Activated naive CD4-positive, alpha-beta T cell treated with anti-CD3 and anti-CD28 coated beads, Interleukin-2, amount 50 U/mL, for 72 hours (primary cell): ENCODE results near the gene MRPL54. TPM values are rescaled to one million over a fixed set of nuclear protein-coding genes. Genes with fewer than 3 reads are reported as not detected.
A peak's percentile ranks its signal among the peaks of the same experiment; 100 is the strongest.
"Not testable (repeated sequence)": the region's sequence is repeated elsewhere in the genome, so short reads cannot be mapped to it uniquely, and the experiment has no call there.

ENCODE experiments used
- ATAC-seq, 2 donors: fragments of 150-1000 bp; cut with Tn5 transposase; 2 replicates each; pipeline ENCODE4 v1.10.0; 2021; ENCODE audit warnings: mild to moderate bottlenecking in 2 of 2, moderate library complexity in 2 of 2
- DNase-seq, 2 donors: peaks; one replicate each; pipeline ENCODE4 v3.0.0; 2021 to 2022; ENCODE audit warnings: low spot score in 2 of 2
- H3K27ac Mint-ChIP-seq, 2 donors: one replicate each; pipeline ENCODE4 v1.8.0; 2022; ENCODE audit warnings: mild to moderate bottlenecking in 2 of 2, mixed read lengths in 2 of 2
- H3K36me3 Mint-ChIP-seq, 2 donors: one replicate each; pipeline ENCODE4 v1.8.0; 2022; ENCODE audit warnings: mixed read lengths in 2 of 2
- H3K9me3 Mint-ChIP-seq, 2 donors: one replicate each; pipeline ENCODE4 v1.8.0; 2022; ENCODE audit warnings: mixed read lengths in 2 of 2
- total RNA-seq, 2 donors: library from RNA; stranded (reverse); gene quantifications; one replicate each; pipeline ENCODE4 v1.2.3, GENCODE V29; 2022

MRPL54 gene
- total RNA-seq, 2 donors from 2014 or later, result 15.7 to 68.7 TPM

DNA sequence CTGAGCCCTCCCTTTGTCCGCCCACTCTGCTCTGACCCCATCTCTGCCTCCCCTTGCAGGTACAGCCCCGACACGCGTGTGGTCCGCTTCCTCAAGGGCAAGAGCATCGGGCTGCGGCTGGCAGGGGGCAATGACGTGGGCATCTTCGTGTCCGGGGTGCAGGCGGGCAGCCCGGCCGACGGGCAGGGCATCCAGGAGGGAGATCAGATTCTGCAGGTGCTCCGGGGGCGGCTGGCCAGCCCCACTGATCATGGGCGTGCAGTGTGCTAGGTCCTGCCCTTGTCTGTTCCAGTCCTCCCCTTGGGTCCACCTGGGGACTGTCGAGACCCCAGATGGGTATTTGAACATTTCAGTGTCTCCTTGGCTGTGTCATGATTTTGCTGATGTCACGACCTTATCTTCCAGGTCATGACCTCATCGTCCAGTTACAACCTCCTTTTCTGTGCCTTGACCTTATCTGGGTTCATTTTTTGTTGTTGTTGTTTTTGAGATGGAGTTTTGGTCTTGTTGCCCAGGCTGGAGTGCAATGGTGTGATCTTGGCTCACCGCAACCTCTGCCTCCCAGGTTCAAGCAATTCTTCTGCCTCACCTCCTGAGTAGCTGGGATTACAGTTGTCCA, 26.3 kb upstream of the MRPL54 start:
- Mint-ChIP-seq H3K9me3 (no peaks in the 10 kb centered on the region), H3K36me3 (no peaks in the 10 kb centered on the region), H3K27ac (no peak overlapping the region)
- DNase-seq (no peak), ATAC-seq (no peak)

DNA sequence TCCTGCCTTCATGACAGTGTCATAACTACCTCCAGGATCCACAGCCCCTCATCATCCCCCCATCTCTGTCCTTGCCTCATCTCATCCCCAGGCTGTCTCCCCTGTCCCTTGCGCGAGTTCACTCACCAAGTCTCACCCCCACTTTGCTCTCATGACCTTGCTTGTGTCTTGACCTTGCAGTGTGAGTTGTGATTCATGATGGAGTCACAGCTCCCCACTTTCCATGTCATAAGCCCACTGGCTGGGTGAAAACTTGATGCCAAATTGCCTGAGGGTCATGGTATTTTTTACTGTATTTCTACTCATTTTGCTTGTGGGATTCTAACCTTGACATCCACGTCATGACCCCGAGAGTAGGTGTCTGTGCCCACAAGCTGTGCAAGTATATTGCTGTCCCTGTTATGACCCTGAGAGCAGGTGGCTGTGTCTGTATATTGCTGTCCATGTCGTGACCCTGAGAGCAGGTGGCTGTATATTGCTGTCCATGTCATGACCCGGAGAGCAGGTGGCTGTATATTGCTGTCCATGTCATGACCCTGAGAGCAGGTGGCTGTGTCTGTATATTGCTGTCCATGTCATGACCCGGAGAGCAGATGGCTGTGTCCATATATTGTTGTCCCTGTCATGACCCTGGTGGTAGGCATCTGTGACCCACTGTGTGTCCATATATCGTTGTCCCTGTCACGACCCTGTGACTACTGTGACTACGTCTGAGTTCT, 24.8 kb upstream of the MRPL54 start:
- no peaks in the 10 kb centered on the region for H3K9me3 Mint-ChIP-seq
- peak overlapping the region in 1 of 2 donors; percentile 31 for H3K27ac Mint-ChIP-seq
- no peaks in the 10 kb centered on the region for H3K36me3 Mint-ChIP-seq
- ATAC-seq, result peak in 1 of 2 donors; percentile 16
- no peak for DNase-seq

DNA sequence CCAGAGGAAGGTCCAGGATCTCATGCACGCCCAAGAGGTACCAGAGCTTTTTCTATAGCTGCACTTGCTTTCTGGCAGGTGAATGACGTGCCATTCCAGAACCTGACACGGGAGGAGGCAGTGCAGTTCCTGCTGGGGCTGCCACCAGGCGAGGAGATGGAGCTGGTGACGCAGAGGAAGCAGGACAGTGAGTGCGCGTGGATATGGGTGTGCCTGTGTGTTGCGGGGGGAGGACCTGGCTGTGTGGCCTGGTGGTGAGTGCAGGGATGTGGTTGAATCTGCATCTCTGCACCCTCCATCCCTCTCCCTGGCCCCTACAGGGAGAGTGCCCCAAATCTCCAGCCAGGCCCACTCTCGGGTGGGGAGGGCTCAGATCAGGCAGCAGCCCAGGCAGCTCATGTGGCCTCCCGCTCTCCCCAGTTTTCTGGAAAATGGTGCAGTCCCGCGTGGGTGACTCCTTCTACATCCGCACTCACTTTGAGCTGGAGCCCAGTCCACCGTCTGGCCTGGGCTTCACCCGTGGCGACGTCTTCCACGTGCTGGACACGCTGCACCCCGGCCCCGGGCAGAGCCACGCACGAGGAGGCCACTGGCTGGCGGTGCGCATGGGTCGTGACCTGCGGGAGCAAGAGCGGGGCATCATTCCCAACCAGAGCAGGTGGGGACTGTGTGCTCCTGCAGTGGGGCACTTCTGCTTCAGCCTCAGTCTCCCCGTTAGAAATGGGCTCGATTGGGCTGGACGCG, 23.8 kb upstream of the MRPL54 start:
- Mint-ChIP-seq H3K36me3 (no peaks in the 10 kb centered on the region), H3K27ac (peak overlapping the region; percentile 44 to 68), H3K9me3 (no peaks in the 10 kb centered on the region)
- DNase-seq, result no peak
- ATAC-seq, result no peak

GRCh38 chr19:3740431-3740830, 22.1 kb upstream of the MRPL54 start:
- ATAC-seq (no peak), DNase-seq (no peak)
- Mint-ChIP-seq H3K9me3 (no peaks in the 10 kb centered on the region), H3K36me3 (no peaks in the 10 kb centered on the region), H3K27ac (no peak overlapping the region)

- ATAC-seq, result no peak
- no peaks in the 10 kb centered on the region for H3K36me3 Mint-ChIP-seq
- no peak for DNase-seq
- H3K9me3 Mint-ChIP-seq, result no peaks in the 10 kb centered on the region
- peak overlapping the region in 1 of 2 donors; percentile 25 for H3K27ac Mint-ChIP-seq
These were observed 19.0 kb upstream of the MRPL54 start for GRCh38 chr19:3743486-3743885.

GRCh38 chr19:3745363-3746045, 17.0 kb upstream of the MRPL54 start:
- ATAC-seq, result no peak
- H3K36me3 Mint-ChIP-seq, result peaks cover 0 to 3% of the 10 kb centered on the region in 2 donors
- no peak overlapping the region for H3K27ac Mint-ChIP-seq

GRCh38 chr19:3746371-3747056, 16.0 kb upstream of the MRPL54 start:
- DNase-seq (no peak), ATAC-seq (no peak)
- no peak overlapping the region for H3K27ac Mint-ChIP-seq
- no peaks in the 10 kb centered on the region for H3K9me3 Mint-ChIP-seq
- H3K36me3 Mint-ChIP-seq, result peaks cover 0 to 6% of the 10 kb centered on the region in 2 donors

More at GRCh38 chr19:3745363-3746045, 17.0 kb upstream of the MRPL54 start:
- no peaks in the 10 kb centered on the region for H3K9me3 Mint-ChIP-seq
- no peak for DNase-seq

GRCh38 chr19:3748965-3749364, 13.5 kb upstream of the MRPL54 start:
- Mint-ChIP-seq H3K36me3 (peaks cover 0 to 6% of the 10 kb centered on the region in 2 donors), H3K9me3 (no peaks in the 10 kb centered on the region), H3K27ac (no peak overlapping the region)
- ATAC-seq, result no peak
- DNase-seq, result no peak

DNA sequence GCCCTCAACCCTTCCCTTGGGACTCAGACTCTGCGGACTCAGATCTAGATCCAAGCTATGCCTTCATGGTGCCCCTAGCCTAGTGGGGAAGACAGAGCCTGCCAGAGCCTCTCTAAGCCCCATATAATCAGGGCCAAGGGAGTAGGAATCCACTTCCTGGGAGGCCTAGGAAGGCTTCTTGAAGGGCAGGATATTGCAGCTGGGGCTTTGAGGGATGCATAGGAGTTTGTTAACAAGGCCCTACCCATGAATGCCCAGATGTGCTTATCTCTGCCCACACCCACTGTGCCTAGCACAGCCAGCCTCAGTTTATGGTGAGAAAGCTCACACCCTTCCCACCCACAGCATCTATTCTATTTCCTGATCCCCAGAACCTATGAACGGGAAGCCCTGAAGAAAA, 12.3 kb upstream of the MRPL54 start:
- Mint-ChIP-seq H3K9me3 (no peaks in the 10 kb centered on the region), H3K27ac (no peak overlapping the region), H3K36me3 (peaks cover 0 to 13% of the 10 kb centered on the region in 2 donors)
- ATAC-seq (no peak), DNase-seq (no peak)

DNA sequence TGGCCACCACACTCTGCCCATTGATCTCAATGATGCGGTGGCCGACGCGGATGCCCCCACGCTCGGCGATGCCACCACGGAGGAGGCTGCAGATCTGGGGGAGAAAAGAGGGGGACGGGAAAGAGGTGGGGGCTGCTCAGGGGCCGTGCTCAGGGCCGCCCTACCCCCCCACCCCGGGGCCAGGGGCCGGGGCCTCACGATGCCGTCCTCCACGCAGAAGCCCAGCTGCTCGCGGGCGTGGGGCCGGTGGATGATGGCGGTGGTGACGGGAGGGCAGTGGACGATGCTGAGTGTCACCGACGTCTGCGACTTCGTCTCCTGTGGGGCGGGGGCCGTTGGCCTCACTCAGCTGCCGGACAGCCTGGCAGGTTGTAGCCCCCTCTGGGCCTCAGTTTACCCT, 11.2 kb upstream of the MRPL54 start:
- no peak for DNase-seq
- peaks cover 0 to 13% of the 10 kb centered on the region in 2 donors for H3K36me3 Mint-ChIP-seq
- no peak overlapping the region for H3K27ac Mint-ChIP-seq
- ATAC-seq, result no peak
- no peaks in the 10 kb centered on the region for H3K9me3 Mint-ChIP-seq

- H3K36me3 Mint-ChIP-seq, result peaks cover 0 to 13% of the 10 kb centered on the region in 2 donors
- no peaks in the 10 kb centered on the region for H3K9me3 Mint-ChIP-seq
- DNase-seq (no peak), ATAC-seq (no peak)
- H3K27ac Mint-ChIP-seq, result no peak overlapping the region
These were observed 10.0 kb upstream of the MRPL54 start for GRCh38 chr19:3752492-3752891.

DNA sequence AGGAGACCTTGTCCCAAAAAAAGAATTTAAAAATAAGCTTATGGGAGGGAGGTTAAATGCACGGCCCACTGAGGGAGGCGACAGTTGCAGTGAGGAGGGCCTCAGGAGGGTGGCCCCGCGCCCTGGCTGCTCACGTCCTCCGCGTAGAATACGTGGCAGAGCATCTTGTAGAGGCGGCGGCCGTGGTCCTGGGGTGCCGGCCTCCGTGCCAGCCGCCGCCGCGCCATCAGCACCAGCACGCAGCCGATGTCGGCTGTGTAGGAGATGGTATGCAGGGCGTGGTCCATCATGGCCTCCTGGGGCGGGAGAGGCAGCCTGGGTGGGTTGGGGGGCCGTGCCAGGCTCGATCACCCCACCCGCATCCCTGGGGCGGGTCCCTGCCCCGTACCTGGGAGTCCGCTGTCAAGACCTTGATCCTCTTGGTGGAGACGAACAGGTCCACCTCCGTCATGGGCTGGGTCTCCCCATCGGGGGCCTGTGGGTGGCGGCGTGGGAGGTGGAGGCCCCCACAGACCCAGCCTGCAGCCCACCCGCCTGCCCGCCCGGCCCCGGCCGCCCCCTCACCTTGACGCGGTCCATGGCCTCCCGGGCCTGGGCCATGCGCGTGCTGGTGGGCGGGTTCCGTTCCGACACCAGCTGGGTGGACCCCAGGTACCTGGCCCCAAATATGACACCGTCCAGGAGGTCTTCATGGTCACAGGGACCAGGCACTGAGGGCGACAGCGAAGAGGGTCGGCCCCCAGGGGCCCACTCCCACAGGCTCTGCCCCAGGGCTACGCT, 8.7 kb upstream of the MRPL54 start:
- DNase-seq (no peak), ATAC-seq (no peak)
- Mint-ChIP-seq H3K27ac (peak overlapping the region in 1 of 2 donors; percentile 10), H3K36me3 (peaks cover 0 to 13% of the 10 kb centered on the region in 2 donors), H3K9me3 (no peaks in the 10 kb centered on the region)

GRCh38 chr19:3757705-3758104, 4.8 kb upstream of the MRPL54 start:
- ATAC-seq, H3K27ac Mint-ChIP-seq, H3K9me3 Mint-ChIP-seq, DNase-seq: not testable (repeated sequence)
- H3K36me3 Mint-ChIP-seq, result peaks cover 7 to 15% of the 10 kb centered on the region in 2 donors

DNA sequence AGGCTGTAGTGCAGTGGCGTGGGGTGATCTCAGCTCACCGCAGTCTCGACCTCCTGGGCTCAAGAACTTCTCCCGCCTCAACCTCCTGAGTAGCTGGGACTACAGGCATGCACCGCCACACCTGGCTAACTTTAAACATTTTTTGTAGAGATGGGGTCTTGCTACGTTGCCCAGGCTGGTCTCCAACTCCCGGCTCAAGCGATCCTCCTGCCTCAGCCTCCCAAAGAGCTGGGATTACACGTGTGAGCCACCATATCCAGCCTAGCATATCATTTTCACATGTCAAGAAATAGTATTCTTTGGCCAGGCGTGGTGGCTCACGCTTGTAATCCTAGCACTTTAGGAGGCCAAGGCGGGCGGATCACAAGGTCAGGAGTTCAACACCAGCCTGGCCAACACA, 4.2 kb upstream of the MRPL54 start:
- Mint-ChIP-seq H3K36me3 (peaks cover 7 to 15% of the 10 kb centered on the region in 2 donors), H3K27ac (peak overlapping the region in 1 of 2 donors; percentile 29)
- H3K9me3 Mint-ChIP-seq, ATAC-seq, DNase-seq: not testable (repeated sequence)

GRCh38 chr19:3759482-3760254, 2.8 kb upstream of the MRPL54 start:
- H3K27ac Mint-ChIP-seq, result peak overlapping the region in 1 of 2 donors; percentile 98
- no peak for ATAC-seq
- H3K9me3 Mint-ChIP-seq, result no peaks in the 10 kb centered on the region
- DNase-seq, result no peak
- H3K36me3 Mint-ChIP-seq, result peaks cover 7 to 13% of the 10 kb centered on the region in 2 donors
